Endothelial cell of umbilical vein (primary cell): ENCODE results near the gene GGACT. TPM values are rescaled to one million over a fixed set of nuclear protein-coding genes. Genes with fewer than 3 reads are reported as not detected.

Experiments used
- BruUV-seq: library from RNA; stranded (reverse); fragments of 400-500 nt; replicated peaks from 2 replicates; lab custom pipeline; 2021; lab: Mats Ljungman, UMichigan
- CTCF ChIA-PET: fragments of 300-600, 350-600 bp; sonication (Branson Sonifier 250); formaldehyde crosslinking; loops from one replicate; lab custom pipeline; 2021; ENCODE audit warnings: antibody characterized with exemption, inconsistent platforms; lab: Charles Lee
- POLR2A ChIA-PET: fragments of 300-600, 350-600 bp; sonication (Branson Sonifier 250); formaldehyde crosslinking; loops from one replicate; lab custom pipeline; 2021; ENCODE audit warnings: antibody characterized with exemption, inconsistent platforms; lab: Charles Lee
- DNase-seq: peaks from one replicate; pipeline ENCODE4 v3.0.0-alpha.2; 2011; ENCODE audit warnings: low read depth, low spot score
- FAIRE-seq: peaks from 2 replicates; lab custom pipeline; 2011; peaks lifted over from hg19 to GRCh38; lab: Jason Lieb, UNC
- H2AFZ ChIP-seq: 2 replicates; pipeline ENCODE4 v1.6.0; 2012; ENCODE audit warnings: low read depth, low read length, control low read depth, inconsistent platforms
- H3K27ac ChIP-seq: 2 replicates; pipeline ENCODE4 v1.5.1; 2011; ENCODE audit warnings: low read depth, mild to moderate bottlenecking, control low read depth, low read length, moderate library complexity; ENCODE audit not compliant: insufficient read depth
- H3K27me3 ChIP-seq, 2 experiments: 2 replicates each; pipeline versions ENCODE4 v1.6.0 to v1.6.1; 2011; ENCODE audit warnings: low read length in 2 of 2, mixed read lengths in 1 of 2; ENCODE audit not compliant: control insufficient read depth in 2 of 2, insufficient read depth in 2 of 2
- H3K36me3 ChIP-seq, 2 experiments: 2 replicates in 1 of 2; 3 replicates in 1 of 2; pipeline ENCODE4 v1.5.1; 2011; ENCODE audit warnings: low read length in 2 of 2, mild to moderate bottlenecking in 1 of 2, moderate library complexity in 1 of 2; ENCODE audit not compliant: control insufficient read depth in 2 of 2, insufficient read depth in 2 of 2; ENCODE audit errors: extremely low read depth in 1 of 2
- H3K4me1 ChIP-seq: 3 replicates; pipeline ENCODE4 v1.5.1; 2011; ENCODE audit warnings: mild to moderate bottlenecking, low read length; ENCODE audit not compliant: control insufficient read depth, insufficient read depth; ENCODE audit errors: extremely low read depth
- H3K4me2 ChIP-seq: 2 replicates; pipeline ENCODE4 v1.6.1; 2011; ENCODE audit warnings: low read length, control low read depth, mixed read lengths; ENCODE audit not compliant: insufficient read depth
- H3K4me3 ChIP-seq, 3 experiments: fragments of 200-600 bp in 1 of 3; sonication (generic), shearing (Covaris generic) in 1 of 3; replicated peaks in 1 of 3; 2 replicates each; pipeline ENCODE4 v1.5.1; 2011 to 2016; ENCODE audit warnings: control low read depth in 3 of 3, low read length in 3 of 3, mild to moderate bottlenecking in 2 of 3, inconsistent platforms in 1 of 3, low read depth in 1 of 3, moderate library complexity in 1 of 3; ENCODE audit not compliant: insufficient read depth in 1 of 3
- H3K79me2 ChIP-seq: 2 replicates; pipeline ENCODE4 v1.6.0; 2012; ENCODE audit warnings: low read length, inconsistent platforms; ENCODE audit not compliant: control insufficient read depth, insufficient read depth
- H3K9ac ChIP-seq: replicated peaks from 2 replicates; pipeline ENCODE3; 2011; ENCODE audit warnings: low read length, control low read depth; ENCODE audit not compliant: insufficient read depth; ENCODE audit errors: extremely low read depth
- H3K9me1 ChIP-seq: replicated peaks from 3 replicates; pipeline ENCODE4 v1.6.0; 2011; ENCODE audit warnings: mild to moderate bottlenecking, low read length; ENCODE audit not compliant: control insufficient read depth, insufficient read depth; ENCODE audit errors: extremely low read depth
- H3K9me3 ChIP-seq: replicated peaks from 2 replicates; pipeline ENCODE4 v1.5.1; 2012; ENCODE audit warnings: low read length, inconsistent platforms; ENCODE audit not compliant: control insufficient read depth, insufficient read depth
- H4K20me1 ChIP-seq: replicated peaks from 2 replicates; pipeline ENCODE3; 2011; ENCODE audit warnings: mild to moderate bottlenecking, low read length; ENCODE audit not compliant: control insufficient read depth, insufficient read depth; ENCODE audit errors: extremely low read depth
- CTCF ChIP-seq, 2 donors: IDR thresholded peaks; 1 replicate in 1 of 2; 2 replicates in 1 of 2; pipeline ENCODE4 v1.5.1; 2011; ENCODE audit warnings: low read length in 2 of 2, mild to moderate bottlenecking in 2 of 2, moderate library complexity in 2 of 2, control low read depth in 1 of 2, inconsistent platforms in 1 of 2, low read depth in 1 of 2; ENCODE audit not compliant: insufficient read depth in 1 of 2; ENCODE audit errors: extremely low read depth in 1 of 2
- EZH2 ChIP-seq: IDR thresholded peaks from 2 replicates; pipeline ENCODE4 v1.6.1; 2012; ENCODE audit warnings: borderline replicate concordance, low read depth, mild to moderate bottlenecking, moderate library complexity, low read length, inconsistent platforms; ENCODE audit not compliant: severe bottlenecking
- FOS ChIP-seq: IDR thresholded peaks from 2 replicates; pipeline ENCODE4 v1.6.1; 2011; ENCODE audit warnings: mild to moderate bottlenecking, low read length, moderate library complexity, borderline replicate concordance; ENCODE audit not compliant: insufficient read depth
- GATA2 ChIP-seq: IDR thresholded peaks from 2 replicates; pipeline ENCODE4 v1.7.0; 2011; ENCODE audit warnings: low read depth, mild to moderate bottlenecking, moderate library complexity, mixed read lengths, low read length; ENCODE audit not compliant: insufficient read length, insufficient read depth
- JUN ChIP-seq: IDR thresholded peaks from 2 replicates; pipeline ENCODE4 v1.6.1; 2011; ENCODE audit warnings: borderline replicate concordance, low read depth; ENCODE audit not compliant: insufficient read length, insufficient read depth
- MAX ChIP-seq: IDR thresholded peaks from 2 replicates; pipeline ENCODE4 v1.6.1; 2011; ENCODE audit not compliant: insufficient read depth, insufficient read length
- MYC ChIP-seq: IDR thresholded peaks from one replicate; pipeline ENCODE4 v1.6.1; 2011; ENCODE audit warnings: mild to moderate bottlenecking, low read depth, low read length
- POLR2A ChIP-seq: IDR thresholded peaks from 2 replicates; pipeline ENCODE4 v1.6.1; 2012; ENCODE audit warnings: low read depth, mild to moderate bottlenecking, control low read depth, low read length
- POLR2AphosphoS5 ChIP-seq: IDR thresholded peaks from 2 replicates; pipeline ENCODE4 v1.6.1; 2012; ENCODE audit warnings: low read depth, mild to moderate bottlenecking, control low read depth, low read length, moderate library complexity; ENCODE audit not compliant: insufficient read depth
- dilution Hi-C: fragments of 300-500 bp; cut with MboI; formaldehyde crosslinking; loops from one replicate; pipeline ENCODE4 v1.15.0; 2019; ENCODE audit warnings: low sequenced_read_pairs; ENCODE audit not compliant: extremely low pct_ligation_motif_present
- intact Hi-C: fragments of 100-400 bp; cut with micrococcal nuclease; formaldehyde crosslinking; loops from one replicate; pipeline ENCODE4 v1.10.0; 2022
- polyA plus RNA-seq, 4 experiments: library from polyadenylated mRNA; depleted of rRNA in 3 of 4; stranded (reverse) in 3 of 4; unstranded in 1 of 4; fragments of >200 nt; gene quantifications; 2 replicates each; pipeline versions ENCODE4 v1.2.1 to v1.2.3, GENCODE V29; 2011 to 2012; ENCODE audit warnings: missing spikeins in 1 of 4
- total RNA-seq: library from RNA; stranded (reverse); gene quantifications from 2 replicates; pipeline ENCODE4 v1.2.3, GENCODE V29; 2021

Gene GGACT
- total and polyA plus RNA-seq, 2 donors (not counting 3 experiments of a cell fraction or from before 2014, with no cell fraction given): 2.5 to 6.5 TPM

GRCh38 chr13:100564444-100565223 is 24.0 kb downstream of the GGACT start:
- no peak overlapping the region for H3K4me3 ChIP-seq
- no peak for FAIRE-seq
- no peaks in the 10 kb centered on the region for H3K9me3 ChIP-seq
- no peaks in the 10 kb centered on the region for H3K27me3 ChIP-seq
- intact Hi-C loops (no loop called here), dilution Hi-C loops (no loop called here)
- no peak overlapping the region for H2AFZ ChIP-seq
- no peaks in the 10 kb centered on the region for H3K4me1 ChIP-seq
- ChIA-PET POLR2A (no interaction called here), CTCF (interaction anchor here (1.1 to 1.6 kb wide), 3 partner anchors 8 to 664 kb away, joined by 3 to 5 read pairs (median 5); no protein-coding TSS in a partner anchor)
- no peaks in the 10 kb centered on the region for H3K79me2 ChIP-seq
- no peak for DNase-seq
- TF ChIP-seq EZH2: no peak
- no peak for TF ChIP-seq POLR2AphosphoS5
- TF ChIP-seq JUN: no peak
- TF ChIP-seq GATA2: no peak
- no peak for TF ChIP-seq MYC
- no peak for TF ChIP-seq CTCF (IDR thresholded peaks at IDR 0.05; ENCODE audit: extremely low read depth in 1 of 2, insufficient read depth in 1 of 2, low read depth in 1 of 2, low read length in 2 of 2)
- no peak for TF ChIP-seq POLR2A
- no peak for TF ChIP-seq FOS
- TF ChIP-seq MAX: no peak
- BruUV-seq: no TSS peak
- H3K9ac ChIP-seq: no peak overlapping the region
- no peaks in the 10 kb centered on the region for H3K9me1 ChIP-seq
- H3K36me3 ChIP-seq: no peaks in the 10 kb centered on the region
- no peak overlapping the region for H3K27ac ChIP-seq
- H4K20me1 ChIP-seq: no peaks in the 10 kb centered on the region
- no peak overlapping the region for H3K4me2 ChIP-seq
